ENCODE data around the gene SREBF1.

Gene SREBF1

DNA sequence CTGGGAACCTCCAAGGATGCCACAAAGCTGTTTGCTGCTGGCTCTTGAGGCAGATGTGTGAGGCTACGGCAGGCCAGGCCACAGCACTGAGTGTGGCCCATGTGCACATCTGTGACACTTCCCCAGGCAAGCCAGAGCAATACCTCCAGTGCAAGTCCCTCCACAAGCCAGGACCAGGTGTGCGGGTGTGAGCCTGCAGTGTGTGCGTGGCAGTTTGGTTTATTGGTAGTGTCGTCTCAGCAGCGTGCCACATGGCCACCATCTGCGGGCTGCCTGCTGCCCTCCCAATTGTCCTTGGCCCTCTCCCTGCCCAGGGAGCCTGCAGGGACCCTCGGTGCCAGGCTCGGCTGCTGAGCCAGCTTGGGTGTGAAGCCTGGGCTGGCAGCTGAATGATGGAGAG is 9.9 kb upstream of the SREBF1 start:
- no peak for DNase-seq (ENCODE audit: low read depth, low spot score)
- in situ Hi-C loops (cut with HindIII; ENCODE audit: low sequenced_read_pairs), result no loop called here
- no peak overlapping the region for H3K4me3 ChIP-seq (ENCODE audit: low read depth, low read length)
- TF ChIP-seq CTCF (IDR thresholded peaks at IDR 0.05; ENCODE audit: low read depth, low read length), result no peak

GRCh38 chr17:17846003-17846402 is 9.2 kb upstream of the SREBF1 start:
- DNase-seq (ENCODE audit: low read depth, low spot score), result no peak
- in situ Hi-C loops (cut with HindIII; ENCODE audit: low sequenced_read_pairs), result no loop called here
- TF ChIP-seq CTCF (IDR thresholded peaks at IDR 0.05; ENCODE audit: low read depth, low read length), result no peak
- H3K4me3 ChIP-seq (ENCODE audit: low read depth, low read length), result no peak overlapping the region

GRCh38 chr17:17845046-17845775 is 8.4 kb upstream of the SREBF1 start:
- TF ChIP-seq CTCF (IDR thresholded peaks at IDR 0.05; ENCODE audit: low read depth, low read length), result no peak
- in situ Hi-C loops (cut with HindIII; ENCODE audit: low sequenced_read_pairs), result no loop called here
- no peak overlapping the region for H3K4me3 ChIP-seq (ENCODE audit: low read depth, low read length)
- DNase-seq (ENCODE audit: low read depth, low spot score), result no peak

GRCh38 chr17:17844500-17844899 is 7.7 kb upstream of the SREBF1 start:
- in situ Hi-C loops (cut with HindIII; ENCODE audit: low sequenced_read_pairs), result no loop called here
- TF ChIP-seq CTCF (IDR thresholded peaks at IDR 0.05; ENCODE audit: low read depth, low read length), result no peak

GRCh38 chr17:17844079-17844478 is 7.3 kb upstream of the SREBF1 start:
- no peak for DNase-seq (ENCODE audit: low read depth, low spot score)
- no peak overlapping the region for H3K4me3 ChIP-seq (ENCODE audit: low read depth, low read length)
- in situ Hi-C loops (cut with HindIII; ENCODE audit: low sequenced_read_pairs), result no loop called here
- no peak for TF ChIP-seq CTCF (IDR thresholded peaks at IDR 0.05; ENCODE audit: low read depth, low read length)

More at GRCh38 chr17:17844500-17844899, 7.7 kb upstream of the SREBF1 start:
- DNase-seq (ENCODE audit: low read depth, low spot score), result no peak
- no peak overlapping the region for H3K4me3 ChIP-seq (ENCODE audit: low read depth, low read length)

- TF ChIP-seq CTCF (IDR thresholded peaks at IDR 0.05; ENCODE audit: low read depth, low read length), result no peak
- no peak overlapping the region for H3K4me3 ChIP-seq (ENCODE audit: low read depth, low read length)
- no peak for DNase-seq (ENCODE audit: low read depth, low spot score)
- in situ Hi-C loops (cut with HindIII; ENCODE audit: low sequenced_read_pairs), result no loop called here
Measured at GRCh38 chr17:17843096-17843495, 6.3 kb upstream of the SREBF1 start.
